ENCODE results near the gene TMEM33. TPM values are rescaled to one million over a fixed set of nuclear protein-coding genes. Genes with fewer than 3 reads are reported as not detected.

Gene TMEM33
- total RNA-seq = 34.3 and 40.0 TPM in 2 replicates

GRCh38 chr4:41934901-41935651, at the start of gene TMEM33:
TMEM33 (plus strand) TSS chr4:41935429; CDS start chr4:41935485, 56 bp downstream.
- Mint-ChIP-seq H3K27me3 (no peaks in the 10 kb centered on the region), H3K27ac (peak within 1 kb of the TSS; percentile 50), H3K9me3 (no peaks in the 10 kb centered on the region), H3K4me1 (peaks cover 31% of the 10 kb centered on the region), H3K4me3 (peak within 1 kb of the TSS; percentile 93), H3K36me3 (ENCODE audit: low read depth) (peaks cover 27% of the 10 kb centered on the region)
- POLR2A ChIA-PET = interaction anchor here (1.7 kb wide), 2 partner anchors 55 to 217 kb away, joined by 6 to 12 read pairs; partner anchors contain the start of genes BEND4 and SLC30A9
- no peak for TF ChIP-seq CTCF (IDR thresholded peaks at IDR 0.05)
- ATAC-seq (ENCODE audit: low read depth) = peak; percentile 89
- peak; percentile 58 for DNase-seq
- intact Hi-C loops (cut with micrococcal nuclease) = loop anchor here (1.0 to 2.0 kb wide), 2 partner anchors 55 to 218 kb away; partner anchors contain the start of genes BEND4 and SLC30A9
- CTCF ChIA-PET = interaction anchor here (1.0 kb wide), 1 partner anchor 55 kb away, joined by 3 read pairs; the partner anchor contains the start of gene SLC30A9

GRCh38 chr4:41885456-41885855, 49.8 kb upstream of the TMEM33 start:
- H3K27me3 Mint-ChIP-seq = peaks cover 40% of the 10 kb centered on the region
- POLR2A ChIA-PET = no interaction called here
- H3K9me3 Mint-ChIP-seq = no peaks in the 10 kb centered on the region
- intact Hi-C loops (cut with micrococcal nuclease) = no loop called here
- no peaks in the 10 kb centered on the region for H3K36me3 Mint-ChIP-seq (ENCODE audit: low read depth)
- H3K4me1 Mint-ChIP-seq = peaks cover 13% of the 10 kb centered on the region
- DNase-seq = no peak
- H3K4me3 Mint-ChIP-seq = no peak overlapping the region
- no peak for TF ChIP-seq CTCF (IDR thresholded peaks at IDR 0.05)
- ATAC-seq (ENCODE audit: low read depth) = no peak
- CTCF ChIA-PET = interaction anchor here (0.6 to 2.0 kb wide), 4 partner anchors 8 to 605 kb away, joined by 3 to 10 read pairs (median 4); no protein-coding TSS in a partner anchor
- no peak overlapping the region for H3K27ac Mint-ChIP-seq

- no peak overlapping the region for H3K4me3 Mint-ChIP-seq
- TF ChIP-seq CTCF (IDR thresholded peaks at IDR 0.05) = no peak
- intact Hi-C loops (cut with micrococcal nuclease) = no loop called here
- no peak for DNase-seq
- ChIA-PET CTCF (interaction anchor here (1.1 to 3.2 kb wide), 3 partner anchors 190 to 633 kb away, joined by 3 to 42 read pairs (median 4); no protein-coding TSS in a partner anchor), POLR2A (no interaction called here)
- no peaks in the 10 kb centered on the region for H3K36me3 Mint-ChIP-seq (ENCODE audit: low read depth)
- H3K27me3 Mint-ChIP-seq = peaks cover 36% of the 10 kb centered on the region
- ATAC-seq (ENCODE audit: low read depth) = no peak
- peaks cover 3% of the 10 kb centered on the region for H3K4me1 Mint-ChIP-seq
- H3K9me3 Mint-ChIP-seq = no peaks in the 10 kb centered on the region
- H3K27ac Mint-ChIP-seq = no peak overlapping the region
Observed at GRCh38 chr4:41887277-41887676, 48.0 kb upstream of the TMEM33 start.

- DNase-seq = no peak
- peak; percentile 100 for TF ChIP-seq CTCF (IDR thresholded peaks at IDR 0.05)
- H3K9me3 Mint-ChIP-seq = no peaks in the 10 kb centered on the region
Observed at GRCh38 chr4:41887821-41888686, 47.2 kb upstream of the TMEM33 start.

More at GRCh38 chr4:41887821-41888686, 47.2 kb upstream of the TMEM33 start:
- ChIA-PET CTCF (interaction anchor here (0.7 to 3.2 kb wide), 4 partner anchors 8 to 632 kb away, joined by 3 to 42 read pairs (median 4); no protein-coding TSS in a partner anchor), POLR2A (no interaction called here)
- Mint-ChIP-seq H3K4me3 (no peak overlapping the region), H3K4me1 (peaks cover under 1% of the 10 kb centered on the region), H3K27me3 (peaks cover 33% of the 10 kb centered on the region), H3K27ac (no peak overlapping the region), H3K36me3 (ENCODE audit: low read depth) (no peaks in the 10 kb centered on the region)
- intact Hi-C loops (cut with micrococcal nuclease) = loop anchor here (1.0 kb wide), 2 partner anchors 195 to 607 kb away; no protein-coding TSS in a partner anchor
- ATAC-seq (ENCODE audit: low read depth) = no peak

Data from activated B cell treated with CpG ODN at 0.5 μM for 24 hours (primary cell).